HG03108 (cell line): ENCODE results near the gene ANGPTL4.
"Not testable (repeated sequence)": the region's sequence is repeated elsewhere in the genome, so short reads cannot be mapped to it uniquely, and the experiment has no call there.

Experiments used
- ATAC-seq: cut with Tn5 transposase; IDR thresholded peaks from one replicate; pipeline ENCODE4 v1.9.1; 2021; ENCODE audit warnings: moderate library complexity; ENCODE audit not compliant: unreplicated experiment

ANGPTL4 gene

GRCh38 chr19:8334458-8335342 is 29.3 kb upstream of the ANGPTL4 start:
- peak; percentile 60 for ATAC-seq

- ATAC-seq, result peak; percentile 44
These were observed 28.4 kb upstream of the ANGPTL4 start for GRCh38 chr19:8335343-8336071.

- ATAC-seq, result no peak
These were observed 27.8 kb upstream of the ANGPTL4 start for GRCh38 chr19:8336072-8336569.

- ATAC-seq, result no peak
These were observed 27.3 kb upstream of the ANGPTL4 start for GRCh38 chr19:8336660-8337059.

- no peak for ATAC-seq
These were observed 26.2 kb upstream of the ANGPTL4 start for GRCh38 chr19:8337728-8338127.

GRCh38 chr19:8338835-8339234 is 25.1 kb upstream of the ANGPTL4 start:
- no peak for ATAC-seq

GRCh38 chr19:8340341-8341096 is 23.4 kb upstream of the ANGPTL4 start:
- ATAC-seq, result no peak

GRCh38 chr19:8341504-8341903 is 22.5 kb upstream of the ANGPTL4 start:
- not testable (repeated sequence) for ATAC-seq

GRCh38 chr19:8342316-8342683 is 21.7 kb upstream of the ANGPTL4 start:
- ATAC-seq, result no peak

- ATAC-seq, result peak; percentile 96
These were observed 21.1 kb upstream of the ANGPTL4 start, which contains the start of gene KANK3 for GRCh38 chr19:8342684-8343482. Gene KANK3 (minus strand): TSS chr19:8343262. CDS start chr19:8337828, 5,434 bp downstream.

- ATAC-seq, result no peak
These were observed 20.5 kb upstream of the ANGPTL4 start for GRCh38 chr19:8343483-8343844.

GRCh38 chr19:8349629-8350372 is 14.2 kb upstream of the ANGPTL4 start:
- ATAC-seq, result not testable (repeated sequence)

- ATAC-seq, result no peak
These were observed 11.7 kb upstream of the ANGPTL4 start for GRCh38 chr19:8352134-8352827.

- not testable (repeated sequence) for ATAC-seq
These were observed 11.1 kb upstream of the ANGPTL4 start for GRCh38 chr19:8352845-8353244.

- ATAC-seq, result no peak
These were observed 8.1 kb upstream of the ANGPTL4 start for GRCh38 chr19:8355631-8356402.

- ATAC-seq, result no peak
These were observed 6.9 kb upstream of the ANGPTL4 start for GRCh38 chr19:8357007-8357521.

GRCh38 chr19:8358948-8359347 is 5.0 kb upstream of the ANGPTL4 start:
- no peak for ATAC-seq

GRCh38 chr19:8360196-8360595 is 3.8 kb upstream of the ANGPTL4 start:
- ATAC-seq, result no peak
